KOPT-K1 (cell line): ENCODE results near the gene MIEF1.

Source experiments
- H3K27ac ChIP-seq: fragments of 200-600 bp; sonication (generic); 2 replicates; pipeline ENCODE4 v1.5.1; 2016; ENCODE audit warnings: antibody characterized with exemption, mild to moderate bottlenecking, low read depth, low read length; ENCODE audit not compliant: poor library complexity, severe bottlenecking
- H3K36me3 ChIP-seq: fragments of 200-600 bp; sonication (generic); 2 replicates; pipeline ENCODE4 v1.5.1; 2017; ENCODE audit warnings: antibody characterized with exemption, mild to moderate bottlenecking, low read length, moderate library complexity; ENCODE audit not compliant: insufficient read depth
- H3K9me3 ChIP-seq: fragments of 200-600 bp; sonication (generic); 2 replicates; pipeline ENCODE4 v1.5.1; 2017; ENCODE audit warnings: antibody characterized with exemption, low read length, mild to moderate bottlenecking; ENCODE audit not compliant: insufficient read depth, poor library complexity, severe bottlenecking

MIEF1 gene

GRCh38 chr22:39535357-39535725 lies 33.3 kb downstream of the MIEF1 start:
- no peak overlapping the region for H3K27ac ChIP-seq
- H3K36me3 ChIP-seq = peaks cover 13% of the 10 kb centered on the region
- H3K9me3 ChIP-seq = no peaks in the 10 kb centered on the region

GRCh38 chr22:39535831-39536449 lies 33.9 kb downstream of the MIEF1 start:
- H3K9me3 ChIP-seq = no peaks in the 10 kb centered on the region
- H3K27ac ChIP-seq = no peak overlapping the region
- peaks cover 7% of the 10 kb centered on the region; the same call in 1 of the 2 replicates for H3K36me3 ChIP-seq

GRCh38 chr22:39536711-39537110 lies 34.6 kb downstream of the MIEF1 start:
- H3K27ac ChIP-seq = no peak overlapping the region
- no peaks in the 10 kb centered on the region for H3K9me3 ChIP-seq
- no peaks in the 10 kb centered on the region for H3K36me3 ChIP-seq

- Histone ChIP-seq H3K27ac (no peak overlapping the region), H3K36me3 (no peaks in the 10 kb centered on the region), H3K9me3 (no peaks in the 10 kb centered on the region)
Measured at GRCh38 chr22:39537975-39538374, 35.9 kb downstream of the MIEF1 start.

GRCh38 chr22:39543095-39543494 lies 41.0 kb downstream of the MIEF1 start:
- H3K9me3 ChIP-seq = no peaks in the 10 kb centered on the region
- H3K36me3 ChIP-seq = no peaks in the 10 kb centered on the region
- no peak overlapping the region for H3K27ac ChIP-seq

GRCh38 chr22:39545386-39546365 lies 43.6 kb downstream of the MIEF1 start:
- Histone ChIP-seq H3K27ac (no peak overlapping the region), H3K9me3 (no peaks in the 10 kb centered on the region), H3K36me3 (no peaks in the 10 kb centered on the region)

- no peaks in the 10 kb centered on the region for H3K36me3 ChIP-seq
- H3K9me3 ChIP-seq = no peaks in the 10 kb centered on the region
- H3K27ac ChIP-seq = no peak overlapping the region
Measured at GRCh38 chr22:39546889-39547586, 44.9 kb downstream of the MIEF1 start.

- Histone ChIP-seq H3K36me3 (no peaks in the 10 kb centered on the region), H3K27ac (no peak overlapping the region), H3K9me3 (no peaks in the 10 kb centered on the region)
Measured at GRCh38 chr22:39547587-39547947, 45.5 kb downstream of the MIEF1 start.

- no peak overlapping the region for H3K27ac ChIP-seq
- no peaks in the 10 kb centered on the region for H3K9me3 ChIP-seq
- no peaks in the 10 kb centered on the region for H3K36me3 ChIP-seq
Measured at GRCh38 chr22:39553429-39553828, 51.3 kb downstream of the MIEF1 start.

- H3K9me3 ChIP-seq = no peaks in the 10 kb centered on the region
- H3K36me3 ChIP-seq = no peaks in the 10 kb centered on the region
- H3K27ac ChIP-seq = no peak overlapping the region
Measured at GRCh38 chr22:39554151-39554550, 52.1 kb downstream of the MIEF1 start.

GRCh38 chr22:39556970-39557841 lies 55.1 kb downstream of the MIEF1 start:
- Histone ChIP-seq H3K9me3 (no peaks in the 10 kb centered on the region), H3K36me3 (no peaks in the 10 kb centered on the region), H3K27ac (no peak overlapping the region)

- Histone ChIP-seq H3K9me3 (no peaks in the 10 kb centered on the region), H3K27ac (no peak overlapping the region), H3K36me3 (no peaks in the 10 kb centered on the region)
Measured at GRCh38 chr22:39558254-39558727, 56.2 kb downstream of the MIEF1 start.

- Histone ChIP-seq H3K9me3 (no peaks in the 10 kb centered on the region), H3K36me3 (no peaks in the 10 kb centered on the region), H3K27ac (no peak overlapping the region)
Measured at GRCh38 chr22:39558950-39559349, 56.9 kb downstream of the MIEF1 start.

GRCh38 chr22:39559456-39560105 lies 57.5 kb downstream of the MIEF1 start:
- no peaks in the 10 kb centered on the region for H3K36me3 ChIP-seq
- no peak overlapping the region for H3K27ac ChIP-seq

More at GRCh38 chr22:39559456-39560105, 57.5 kb downstream of the MIEF1 start:
- no peaks in the 10 kb centered on the region for H3K9me3 ChIP-seq
